Activated CD4-positive, alpha-beta T cell treated with anti-CD3 and anti-CD28 coated beads for 24 hours (primary cell): ENCODE data around the gene SLC6A7.

ENCODE experiments used
- DNase-seq, 2 donors: peaks; one replicate each; pipeline ENCODE4 v3.0.0-alpha.2; 2020; ENCODE audit warnings: low read depth in 2 of 2

Gene SLC6A7

DNA sequence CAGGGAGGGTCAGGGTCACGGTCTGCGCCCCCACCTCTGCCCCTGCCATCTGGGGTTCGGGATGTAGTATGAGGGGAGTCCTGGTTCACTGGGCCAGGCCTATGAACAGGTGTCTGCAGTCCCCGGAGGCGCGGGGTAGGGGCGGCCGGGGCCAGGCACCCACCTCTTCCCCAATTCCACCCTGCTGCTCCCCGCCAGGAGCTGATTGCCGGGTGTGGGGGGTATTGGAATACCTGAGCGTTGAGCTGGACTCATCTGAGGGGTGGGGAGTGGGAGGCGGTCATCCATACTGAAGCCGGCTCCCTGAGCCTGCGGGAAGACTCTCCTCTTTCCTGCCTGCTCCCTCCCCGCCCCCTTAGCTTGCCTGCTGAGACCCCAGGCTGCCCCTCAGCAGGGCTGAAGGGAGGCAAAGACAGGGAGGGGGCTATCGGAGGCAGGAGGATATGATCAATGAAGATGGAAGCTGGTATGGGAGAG is 679 bp downstream of the SLC6A7 start:
- no peak for DNase-seq

GRCh38 chr5:150190987-150191386 is 1.1 kb downstream of the SLC6A7 start:
- DNase-seq: no peak

DNA sequence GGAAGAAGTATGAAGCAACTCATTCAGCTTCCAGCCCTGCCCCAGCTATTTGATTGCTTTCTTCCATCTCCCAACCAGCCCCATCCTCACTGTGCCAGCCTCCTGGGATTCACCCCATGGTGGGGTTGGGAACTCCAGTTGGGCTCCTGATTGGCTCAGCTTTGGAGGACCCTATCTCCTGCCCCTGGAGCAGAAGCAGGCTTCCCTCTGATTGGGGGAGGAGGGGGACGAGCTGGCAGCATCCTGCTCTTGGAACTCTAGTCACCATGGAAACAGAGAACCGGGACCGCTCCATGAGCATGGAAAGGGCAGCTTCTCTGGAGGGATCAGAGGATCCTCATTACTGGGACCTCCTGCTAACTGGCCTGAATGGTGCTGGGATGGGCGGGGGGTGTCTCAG is 2.6 kb downstream of the SLC6A7 start:
- DNase-seq: no peak

- no peak for DNase-seq
Observed at GRCh38 chr5:150195736-150196485, 6.0 kb downstream of the SLC6A7 start.

GRCh38 chr5:150196514-150196913 is 6.7 kb downstream of the SLC6A7 start:
- no peak for DNase-seq

DNA sequence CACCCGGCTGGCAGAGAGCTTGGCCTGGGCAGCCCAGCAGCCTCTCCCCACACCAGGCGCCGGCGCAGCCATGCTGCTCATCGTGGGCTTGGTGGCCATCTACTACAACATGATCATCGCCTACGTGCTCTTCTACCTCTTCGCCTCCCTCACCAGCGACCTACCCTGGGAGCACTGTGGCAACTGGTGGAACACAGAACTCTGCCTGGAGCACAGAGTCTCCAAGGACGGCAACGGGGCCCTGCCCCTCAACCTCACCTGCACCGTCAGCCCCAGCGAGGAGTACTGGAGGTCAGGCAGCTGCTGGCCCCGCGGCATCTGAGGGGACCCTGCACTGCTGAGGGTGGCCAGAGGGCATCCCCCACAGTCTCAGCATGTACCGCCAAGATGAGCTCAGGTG is 7.1 kb downstream of the SLC6A7 start:
- no peak for DNase-seq

GRCh38 chr5:150197476-150197875 is 7.6 kb downstream of the SLC6A7 start:
- DNase-seq: no peak

GRCh38 chr5:150202501-150202900 is 12.6 kb downstream of the SLC6A7 start:
- no peak for DNase-seq

GRCh38 chr5:150203832-150204589 is 14.1 kb downstream of the SLC6A7 start:
- no peak for DNase-seq

DNA sequence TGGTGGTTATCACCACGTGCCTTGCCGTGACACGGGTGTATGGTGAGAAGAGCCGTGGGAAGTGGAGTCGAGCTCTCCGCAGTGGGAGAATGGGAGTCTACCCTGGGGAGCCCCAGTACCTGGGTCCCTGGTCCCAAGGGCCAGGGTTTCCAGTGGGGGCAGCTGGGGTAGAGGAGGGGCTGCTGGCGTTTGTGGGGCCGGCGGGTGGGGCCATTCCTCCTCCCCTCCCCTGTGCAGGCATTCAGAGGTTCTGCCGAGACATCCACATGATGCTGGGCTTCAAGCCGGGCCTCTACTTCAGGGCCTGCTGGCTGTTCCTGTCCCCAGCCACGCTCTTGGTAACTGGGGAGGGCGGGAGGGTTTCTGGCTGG is 14.7 kb downstream of the SLC6A7 start:
- DNase-seq: no peak

GRCh38 chr5:150206098-150206778 is 16.4 kb downstream of the SLC6A7 start:
- no peak for DNase-seq

GRCh38 chr5:150206779-150207115 is 16.9 kb downstream of the SLC6A7 start:
- no peak for DNase-seq

DNA sequence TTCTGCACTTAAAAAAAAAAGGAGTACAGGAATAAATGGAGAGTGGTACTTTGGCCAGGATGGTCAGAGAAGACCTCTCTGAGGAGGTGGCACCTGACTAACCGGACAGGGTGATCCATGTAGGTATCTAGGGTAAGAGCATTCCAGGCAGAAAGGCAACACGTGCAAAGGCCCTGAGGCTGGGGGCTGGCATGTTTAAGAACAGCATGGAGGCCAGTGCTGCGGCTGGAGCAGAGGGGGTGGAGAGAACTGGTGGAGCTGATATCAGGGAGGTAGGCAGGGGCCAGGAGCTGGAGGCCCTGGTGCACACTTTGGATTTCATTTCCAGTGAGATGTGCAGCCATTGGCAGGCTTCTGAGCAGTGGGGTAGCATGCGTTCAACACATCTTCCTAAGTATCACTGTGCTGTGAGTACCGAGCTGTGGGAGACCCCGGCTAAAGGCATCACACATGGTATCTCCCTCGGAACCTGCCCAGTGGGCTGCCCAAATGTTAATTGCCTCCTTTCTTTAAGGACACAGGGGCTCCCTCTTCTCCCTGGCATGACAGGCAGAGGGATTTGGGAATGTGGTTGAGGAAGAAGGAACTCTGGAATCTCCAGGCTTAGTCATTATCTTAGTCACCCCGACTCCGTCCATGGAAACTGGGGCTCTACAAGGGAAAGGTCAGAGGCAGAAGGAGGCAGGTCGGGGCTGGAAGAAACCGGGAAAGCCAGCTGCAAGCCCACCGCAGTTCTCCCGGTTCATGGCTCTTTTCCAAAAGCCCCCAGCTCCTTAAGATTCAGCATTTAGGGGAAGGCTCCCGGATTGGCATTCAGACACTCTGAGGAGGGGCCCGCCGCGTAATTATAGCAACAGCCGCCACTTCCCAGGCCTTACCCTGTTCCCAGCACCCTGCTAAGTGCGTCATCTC is 18.6 kb downstream of the SLC6A7 start:
- DNase-seq: no peak

GRCh38 chr5:150209099-150209635 is 19.3 kb downstream of the SLC6A7 start:
- DNase-seq: no peak

DNA sequence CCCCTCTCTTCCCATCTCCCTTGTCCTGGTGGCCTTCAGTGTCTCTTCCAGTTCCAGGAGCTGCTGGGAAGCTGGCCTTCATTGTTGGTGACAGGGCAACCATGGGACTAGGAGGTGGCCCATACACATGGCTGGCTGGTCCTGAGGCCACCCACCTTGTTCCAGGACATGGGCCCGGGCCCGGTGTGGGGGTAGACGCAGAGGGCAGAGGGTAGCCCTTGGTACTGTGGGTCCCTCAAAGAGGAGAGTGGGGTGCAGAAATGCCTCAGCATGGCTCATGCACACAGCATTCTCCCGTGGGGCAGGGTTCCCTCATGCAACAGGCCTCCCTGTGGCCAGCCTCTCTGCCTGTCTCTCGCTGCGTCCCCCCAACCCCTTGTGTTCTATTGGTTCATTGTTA is 20.8 kb downstream of the SLC6A7 start:
- no peak for DNase-seq

GRCh38 chr5:150211156-150212030 is 21.5 kb downstream of the SLC6A7 start:
- DNase-seq: no peak

GRCh38 chr5:150213530-150213929 is 23.7 kb downstream of the SLC6A7 start:
- no peak for DNase-seq

- DNase-seq: no peak
Observed at GRCh38 chr5:150214289-150214688, 24.4 kb downstream of the SLC6A7 start.

- no peak for DNase-seq
Observed at GRCh38 chr5:150215979-150216944, 26.4 kb downstream of the SLC6A7 start.
